Measurements from ENCODE around the gene OR51B4. TPM values are rescaled to one million over a fixed set of nuclear protein-coding genes. Genes with fewer than 3 reads are reported as not detected.
"Not testable (repeated sequence)": the region's sequence is repeated elsewhere in the genome, so short reads cannot be mapped to it uniquely, and the experiment has no call there.

The OR51B4 gene
- total RNA-seq, 3 donors from 2014 or later, result 0.48 TPM; not detected in 2

- Histone ChIP-seq H3K4me3 (no peak overlapping the region), H3K27me3 (no peaks in the 10 kb centered on the region), H3K4me1 (no peaks in the 10 kb centered on the region), H3K36me3 (no peaks in the 10 kb centered on the region), H3K27ac (no peak overlapping the region), H3K9me3 (no peaks in the 10 kb centered on the region)
- no peak for DNase-seq (ENCODE audit: low spot score in 2 of 2)
- intact Hi-C loops (cut with DNase I; ENCODE audit: low total_unique reads), result no loop called here
- TF ChIP-seq POLR2AphosphoS5 (IDR thresholded peaks at IDR 0.05), result no peak
- no peak for TF ChIP-seq POLR2A (IDR thresholded peaks at IDR 0.05)
- TF ChIP-seq CTCF (IDR thresholded peaks at IDR 0.05), result no peak
Observed at GRCh38 chr11:5304046-5304445, 2.3 kb upstream of the OR51B4 start.

GRCh38 chr11:5303626-5304025, 1.9 kb upstream of the OR51B4 start:
- H3K36me3 ChIP-seq, result no peaks in the 10 kb centered on the region
- H3K9me3 ChIP-seq, result no peaks in the 10 kb centered on the region
- H3K4me1 ChIP-seq, result no peaks in the 10 kb centered on the region
- DNase-seq (ENCODE audit: low spot score in 2 of 2), result no peak
- H3K27ac ChIP-seq, result no peak overlapping the region
- intact Hi-C loops (cut with DNase I; ENCODE audit: low total_unique reads), result no loop called here
- H3K27me3 ChIP-seq, result no peaks in the 10 kb centered on the region
- H3K4me3 ChIP-seq, result no peak overlapping the region
- TF ChIP-seq POLR2A (IDR thresholded peaks at IDR 0.05) (no peak), CTCF (IDR thresholded peaks at IDR 0.05) (no peak), POLR2AphosphoS5 (IDR thresholded peaks at IDR 0.05) (no peak)

- no peaks in the 10 kb centered on the region for H3K36me3 ChIP-seq
- DNase-seq (ENCODE audit: low spot score in 2 of 2), result no peak
- no peaks in the 10 kb centered on the region for H3K4me1 ChIP-seq
- no peaks in the 10 kb centered on the region for H3K9me3 ChIP-seq
- intact Hi-C loops (cut with DNase I; ENCODE audit: low total_unique reads), result no loop called here
- no peaks in the 10 kb centered on the region for H3K27me3 ChIP-seq
- H3K27ac ChIP-seq, result no peak overlapping the region
- no peak overlapping the region for H3K4me3 ChIP-seq
- TF ChIP-seq POLR2A (IDR thresholded peaks at IDR 0.05), result no peak
- no peak for TF ChIP-seq CTCF (IDR thresholded peaks at IDR 0.05)
- TF ChIP-seq POLR2AphosphoS5 (IDR thresholded peaks at IDR 0.05), result no peak
Observed at GRCh38 chr11:5300251-5300650, 1.5 kb downstream of the OR51B4 start.

GRCh38 chr11:5298451-5298850, 3.3 kb downstream of the OR51B4 start:
- no peaks in the 10 kb centered on the region for H3K36me3 ChIP-seq
- no peaks in the 10 kb centered on the region for H3K4me1 ChIP-seq
- DNase-seq (ENCODE audit: low spot score in 2 of 2), result no peak
- intact Hi-C loops (cut with DNase I; ENCODE audit: low total_unique reads), result no loop called here
- no peak overlapping the region for H3K27ac ChIP-seq
- TF ChIP-seq POLR2A (IDR thresholded peaks at IDR 0.05) (no peak), POLR2AphosphoS5 (IDR thresholded peaks at IDR 0.05) (no peak), CTCF (IDR thresholded peaks at IDR 0.05) (no peak)
- no peaks in the 10 kb centered on the region for H3K27me3 ChIP-seq
- no peak overlapping the region for H3K4me3 ChIP-seq
- H3K9me3 ChIP-seq, result no peaks in the 10 kb centered on the region

GRCh38 chr11:5297721-5298323, 3.9 kb downstream of the OR51B4 start:
- no peaks in the 10 kb centered on the region for H3K36me3 ChIP-seq
- no peaks in the 10 kb centered on the region for H3K4me1 ChIP-seq
- no peak for TF ChIP-seq CTCF (IDR thresholded peaks at IDR 0.05)
- TF ChIP-seq POLR2A (IDR thresholded peaks at IDR 0.05), result no peak
- TF ChIP-seq POLR2AphosphoS5 (IDR thresholded peaks at IDR 0.05), result no peak
- no peaks in the 10 kb centered on the region for H3K27me3 ChIP-seq
- no peaks in the 10 kb centered on the region for H3K9me3 ChIP-seq
- no peak for DNase-seq (ENCODE audit: low spot score in 2 of 2)
- no peak overlapping the region for H3K4me3 ChIP-seq
- intact Hi-C loops (cut with DNase I; ENCODE audit: low total_unique reads), result no loop called here
- H3K27ac ChIP-seq, result no peak overlapping the region

- H3K36me3 ChIP-seq; H3K9me3 ChIP-seq; H3K4me3 ChIP-seq; H3K4me1 ChIP-seq; H3K27me3 ChIP-seq; intact Hi-C loops (cut with DNase I; ENCODE audit: low total_unique reads); H3K27ac ChIP-seq; DNase-seq (ENCODE audit: low spot score in 2 of 2): not testable (repeated sequence)
Observed at GRCh38 chr11:5294342-5294995, 7.3 kb downstream of the OR51B4 start.

Data from breast epithelium (tissue), 4 donors.